OCI-LY1 (cell line): ENCODE measurements around the gene ATIC.

ENCODE experiments used
- H2AFZ ChIP-seq: fragments of 200-600 bp; sonication (generic), shearing (Covaris generic); 2 replicates; pipeline ENCODE4 v1.6.0; 2014; ENCODE audit warnings: antibody characterized with exemption, mild to moderate bottlenecking, low read length
- H3F3A ChIP-seq: fragments of 200-600 bp; sonication (generic), shearing (Covaris generic); 2 replicates; pipeline ENCODE4 v1.6.0; 2014; ENCODE audit warnings: mild to moderate bottlenecking, antibody characterized with exemption, low read length, moderate library complexity; ENCODE audit not compliant: insufficient read depth
- H3K27ac ChIP-seq: fragments of 200-600 bp; sonication (generic); 2 replicates; pipeline ENCODE4 v1.5.1; 2014; ENCODE audit warnings: low read length, mixed run types, mild to moderate bottlenecking, low read depth; ENCODE audit not compliant: poor library complexity, severe bottlenecking
- H3K27me3 ChIP-seq: fragments of 200-600 bp; sonication (generic); 2 replicates; pipeline ENCODE4 v1.6.0; 2014; ENCODE audit warnings: antibody characterized with exemption, mild to moderate bottlenecking, low read length, moderate library complexity; ENCODE audit not compliant: insufficient read depth
- H3K36me3 ChIP-seq: fragments of 200-600 bp; sonication (generic); 2 replicates; pipeline ENCODE4 v1.6.1; 2014; ENCODE audit warnings: mild to moderate bottlenecking, antibody characterized with exemption, low read length, moderate library complexity, mixed read lengths; ENCODE audit not compliant: insufficient read depth
- H3K4me1 ChIP-seq: fragments of 200-600 bp; sonication (generic); 2 replicates; pipeline ENCODE4 v1.5.1; 2014; ENCODE audit warnings: mild to moderate bottlenecking, low read length, moderate library complexity; ENCODE audit not compliant: insufficient read depth, severe bottlenecking
- H3K4me2 ChIP-seq: fragments of 200-600 bp; sonication (generic), shearing (Covaris generic); 2 replicates; pipeline ENCODE4 v1.6.1; 2014; ENCODE audit warnings: low read length
- H3K4me3 ChIP-seq: fragments of 200-600 bp; sonication (generic); 2 replicates; pipeline ENCODE4 v1.5.1; 2014; ENCODE audit warnings: low read length, low read depth, mild to moderate bottlenecking, mixed read lengths; ENCODE audit not compliant: poor library complexity, severe bottlenecking
- H3K79me2 ChIP-seq: fragments of 200-600 bp; shearing (Covaris generic); 2 replicates; pipeline ENCODE4 v1.6.1; 2016; ENCODE audit warnings: mixed run types, low read length, mixed read lengths; ENCODE audit not compliant: insufficient read depth
- H3K9ac ChIP-seq: fragments of 200-600 bp; sonication (generic), shearing (Covaris generic); 2 replicates; pipeline ENCODE4 v1.6.1; 2014; ENCODE audit warnings: mild to moderate bottlenecking, low read length, mixed read lengths
- H3K9me2 ChIP-seq: fragments of 200-600 bp; sonication (generic), shearing (Covaris generic); 2 replicates; pipeline ENCODE4 v1.6.1; 2014; ENCODE audit warnings: low read depth, mild to moderate bottlenecking, low read length, mixed read lengths
- H3K9me3 ChIP-seq: fragments of 200-600 bp; shearing (Covaris generic); 2 replicates; pipeline ENCODE4 v1.6.1; 2014; ENCODE audit warnings: low read length, mixed read lengths
- H4K20me1 ChIP-seq: fragments of 200-600 bp; sonication (generic), shearing (Covaris generic); 2 replicates; pipeline ENCODE4 v1.6.0; 2016; ENCODE audit warnings: mild to moderate bottlenecking, low read length; ENCODE audit not compliant: insufficient read depth
- EZH2 ChIP-seq: fragments of 200-600 bp; sonication (generic), shearing (Covaris generic); IDR thresholded peaks from 2 replicates; pipeline ENCODE4 v1.8.0; 2017; ENCODE audit warnings: borderline replicate concordance, mixed run types, mild to moderate bottlenecking, antibody characterized with exemption, low read length, moderate library complexity, mixed read lengths
- TF ChIP-seq, protein P1 (sequence below): fragments of 200-600 bp; sonication (generic), shearing (Covaris generic); IDR thresholded peaks from 2 replicates; pipeline ENCODE4 v1.5.1; 2017; ENCODE audit warnings: mild to moderate bottlenecking, antibody characterized with exemption, low read length, moderate library complexity, mixed read lengths

The ATIC gene

GRCh38 chr2:215356334-215356947 lies 44.6 kb downstream of the ATIC start:
- no peaks in the 10 kb centered on the region for H3F3A ChIP-seq
- H3K4me1 ChIP-seq: no peaks in the 10 kb centered on the region
- no peaks in the 10 kb centered on the region for H3K9me3 ChIP-seq
- no peak overlapping the region for H3K4me2 ChIP-seq
- no peaks in the 10 kb centered on the region for H3K27me3 ChIP-seq
- peaks cover 51% of the 10 kb centered on the region for H3K36me3 ChIP-seq
- H4K20me1 ChIP-seq: no peaks in the 10 kb centered on the region
- H3K9me2 ChIP-seq: no peaks in the 10 kb centered on the region
- no peak overlapping the region for H2AFZ ChIP-seq
- no peak overlapping the region for H3K27ac ChIP-seq
- TF ChIP-seq EZH2: no peak
- TF ChIP-seq, protein P1, sequence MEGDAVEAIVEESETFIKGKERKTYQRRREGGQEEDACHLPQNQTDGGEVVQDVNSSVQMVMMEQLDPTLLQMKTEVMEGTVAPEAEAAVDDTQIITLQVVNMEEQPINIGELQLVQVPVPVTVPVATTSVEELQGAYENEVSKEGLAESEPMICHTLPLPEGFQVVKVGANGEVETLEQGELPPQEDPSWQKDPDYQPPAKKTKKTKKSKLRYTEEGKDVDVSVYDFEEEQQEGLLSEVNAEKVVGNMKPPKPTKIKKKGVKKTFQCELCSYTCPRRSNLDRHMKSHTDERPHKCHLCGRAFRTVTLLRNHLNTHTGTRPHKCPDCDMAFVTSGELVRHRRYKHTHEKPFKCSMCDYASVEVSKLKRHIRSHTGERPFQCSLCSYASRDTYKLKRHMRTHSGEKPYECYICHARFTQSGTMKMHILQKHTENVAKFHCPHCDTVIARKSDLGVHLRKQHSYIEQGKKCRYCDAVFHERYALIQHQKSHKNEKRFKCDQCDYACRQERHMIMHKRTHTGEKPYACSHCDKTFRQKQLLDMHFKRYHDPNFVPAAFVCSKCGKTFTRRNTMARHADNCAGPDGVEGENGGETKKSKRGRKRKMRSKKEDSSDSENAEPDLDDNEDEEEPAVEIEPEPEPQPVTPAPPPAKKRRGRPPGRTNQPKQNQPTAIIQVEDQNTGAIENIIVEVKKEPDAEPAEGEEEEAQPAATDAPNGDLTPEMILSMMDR: no peak
- H3K9ac ChIP-seq: no peak overlapping the region
- H3K4me3 ChIP-seq: no peak overlapping the region
- H3K79me2 ChIP-seq: no peaks in the 10 kb centered on the region

DNA sequence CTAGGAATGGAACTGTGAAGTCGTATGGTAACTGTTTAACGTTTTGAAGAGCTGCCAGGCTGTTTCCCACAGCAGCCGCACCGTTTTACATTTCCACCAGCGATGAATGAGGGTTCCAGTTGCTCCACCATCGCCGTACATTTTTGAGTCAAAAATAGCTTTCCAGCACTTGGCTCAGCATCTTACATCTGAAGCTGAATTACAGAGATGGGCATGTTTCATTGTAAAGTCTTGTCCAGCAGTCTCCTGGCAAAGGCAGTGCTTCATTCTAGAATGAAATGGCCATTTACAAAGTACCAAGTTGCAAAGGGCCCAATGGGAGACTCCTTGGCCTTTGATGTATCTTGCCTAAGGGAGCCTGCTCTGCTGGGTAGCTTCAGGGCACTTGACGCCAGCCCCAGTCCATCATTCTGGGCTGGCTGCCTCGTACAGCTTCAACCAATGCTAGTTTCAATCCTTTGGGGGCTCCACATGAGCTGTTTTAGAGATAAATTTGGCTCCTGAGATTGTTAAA lies 45.1 kb downstream of the ATIC start:
- H3K27me3 ChIP-seq: no peaks in the 10 kb centered on the region
- no peaks in the 10 kb centered on the region for H3F3A ChIP-seq
- no peaks in the 10 kb centered on the region for H3K9me2 ChIP-seq
- no peaks in the 10 kb centered on the region for H3K9me3 ChIP-seq
- H3K4me2 ChIP-seq: no peak overlapping the region
- TF ChIP-seq EZH2: no peak
- TF ChIP-seq, protein P1: no peak
- H3K27ac ChIP-seq: no peak overlapping the region
- H3K36me3 ChIP-seq: peaks cover 45% of the 10 kb centered on the region
- no peaks in the 10 kb centered on the region for H3K4me1 ChIP-seq
- no peaks in the 10 kb centered on the region for H4K20me1 ChIP-seq
- no peak overlapping the region for H3K9ac ChIP-seq
- no peak overlapping the region for H2AFZ ChIP-seq
- no peak overlapping the region for H3K4me3 ChIP-seq
- no peaks in the 10 kb centered on the region for H3K79me2 ChIP-seq

DNA sequence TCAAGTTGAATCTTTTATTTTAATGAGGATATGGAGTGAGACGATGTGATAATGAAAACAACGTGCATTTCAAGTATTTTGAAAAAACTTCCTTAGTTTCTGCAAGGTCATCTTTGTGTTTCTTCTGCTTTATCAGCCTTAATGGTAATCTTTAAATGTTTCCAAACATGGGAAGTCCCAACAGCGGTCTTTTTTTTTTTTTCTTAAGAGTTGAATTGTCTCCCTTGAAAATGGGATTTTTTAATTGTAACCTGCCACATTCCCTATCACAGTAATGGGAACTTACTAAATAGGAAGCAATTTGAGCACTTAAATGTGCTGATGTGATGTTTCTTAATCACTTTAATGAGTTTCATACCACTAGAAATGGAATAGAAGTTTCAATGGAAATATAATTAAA lies 45.8 kb downstream of the ATIC start:
- no peak for TF ChIP-seq EZH2
- TF ChIP-seq, protein P1: no peak
- no peaks in the 10 kb centered on the region for H3K27me3 ChIP-seq
- H3K4me1 ChIP-seq: no peaks in the 10 kb centered on the region
- H3K79me2 ChIP-seq: no peaks in the 10 kb centered on the region
- H3K9me3 ChIP-seq: no peaks in the 10 kb centered on the region
- no peak overlapping the region for H3K4me3 ChIP-seq
- H3K9ac ChIP-seq: no peak overlapping the region
- H3K36me3 ChIP-seq: peaks cover 49% of the 10 kb centered on the region
- H3K27ac ChIP-seq: no peak overlapping the region
- H3K4me2 ChIP-seq: no peak overlapping the region
- no peak overlapping the region for H2AFZ ChIP-seq
- H4K20me1 ChIP-seq: no peaks in the 10 kb centered on the region
- no peaks in the 10 kb centered on the region for H3F3A ChIP-seq
- H3K9me2 ChIP-seq: no peaks in the 10 kb centered on the region
